HepG2 (cell line): Measurements from ENCODE around the gene LRSAM1. TPM values are rescaled to one million over a fixed set of nuclear protein-coding genes. Genes with fewer than 3 reads are reported as not detected.

Experiments used
- ATAC-seq: fragments of 200-7000 bp; cut with Tn5 transposase; 3 replicates; pipeline ENCODE4 v1.9.1; 2020; ENCODE audit warnings: mild to moderate bottlenecking, moderate library complexity
- BruUV-seq: library from RNA; stranded (reverse); fragments of 400-500 nt; replicated peaks from 2 replicates; lab custom pipeline; 2021; lab: Mats Ljungman, UMichigan
- CTCF ChIA-PET: fragments of 300-600 bp; formaldehyde crosslinking; extraction: SDS; loops from one replicate; lab custom pipeline; 2021; ENCODE audit warnings: low total read pairs, inconsistent platforms, low intra/inter-chr PET ratio; lab: Yijun Ruan, JAX
- POLR2A ChIA-PET: fragments of 350-600 bp; sonication (Branson Sonifier 250); formaldehyde crosslinking; loops from one replicate; lab custom pipeline; 2020; ENCODE audit warnings: antibody characterized with exemption, inconsistent platforms; lab: Yijun Ruan, JAX
- DNase-seq: peaks from one replicate; pipeline ENCODE4 v3.0.0-alpha.2; 2015; ENCODE audit warnings: low spot score
- FAIRE-seq: peaks from 3 replicates; lab custom pipeline; 2011; peaks lifted over from hg19 to GRCh38; lab: Jason Lieb, UNC
- H2AFZ ChIP-seq: one replicate; pipeline ENCODE4 v1.6.1; 2011; ENCODE audit warnings: low read length, inconsistent platforms
- H3K27ac ChIP-seq: fragments of 300-600 bp; 3 replicates; pipeline ENCODE4 v1.8.0; 2011; ENCODE audit warnings: mixed run types, mild to moderate bottlenecking, mixed read lengths, low read length, inconsistent platforms; ENCODE audit not compliant: insufficient read depth; ENCODE audit errors: extremely low read length
- H3K27me3 ChIP-seq, 2 experiments: fragments of 200-600 bp in 1 of 2; 2 replicates in 1 of 2; 3 replicates in 1 of 2; pipeline versions ENCODE4 v1.6.0 to v1.8.0; 2011; ENCODE audit warnings: low read length in 2 of 2, mild to moderate bottlenecking in 2 of 2, moderate library complexity in 2 of 2, inconsistent platforms in 1 of 2; ENCODE audit not compliant: insufficient read depth in 2 of 2, control insufficient read depth in 1 of 2
- H3K36me3 ChIP-seq, 2 experiments: fragments of 200-600 bp in 1 of 2; replicated peaks in 1 of 2; 2 replicates in 1 of 2; 3 replicates in 1 of 2; pipeline versions ENCODE4 v1.5.1 to v1.8.0; 2011; ENCODE audit warnings: low read length in 2 of 2, inconsistent platforms in 1 of 2; ENCODE audit not compliant: insufficient read depth in 2 of 2, control insufficient read depth in 1 of 2
- H3K4me1 ChIP-seq: 2 replicates; pipeline ENCODE4 v1.5.1; 2012; ENCODE audit warnings: low read length, inconsistent platforms; ENCODE audit not compliant: insufficient read depth
- H3K4me2 ChIP-seq: 2 replicates; pipeline ENCODE4 v1.6.0; 2011; ENCODE audit warnings: low read depth, low read length, inconsistent platforms
- H3K4me3 ChIP-seq, 3 experiments: fragments of 200-600 bp in 1 of 3; sonication (generic), shearing (Covaris generic) in 1 of 3; replicated peaks in 1 of 3; 2 replicates each; pipeline ENCODE4 v1.5.1; 2011 to 2016; ENCODE audit warnings: low read length in 3 of 3, inconsistent platforms in 2 of 3, low read depth in 2 of 3, mild to moderate bottlenecking in 2 of 3, control low read depth in 1 of 3, mixed read lengths in 1 of 3; ENCODE audit not compliant: insufficient read depth in 1 of 3
- H3K79me2 ChIP-seq: one replicate; pipeline ENCODE4 v1.6.1; 2011; ENCODE audit warnings: low read length, inconsistent platforms; ENCODE audit not compliant: insufficient read depth
- H3K9ac ChIP-seq: 2 replicates; pipeline ENCODE4 v1.6.0; 2011; ENCODE audit warnings: mild to moderate bottlenecking, low read depth, low read length, inconsistent platforms; ENCODE audit not compliant: insufficient read depth
- H3K9me3 ChIP-seq: 2 replicates; pipeline ENCODE4 v1.5.1; 2012; ENCODE audit warnings: mild to moderate bottlenecking, low read length
- H4K20me1 ChIP-seq: 2 replicates; pipeline ENCODE4 v1.6.0; 2011; ENCODE audit warnings: inconsistent platforms, mild to moderate bottlenecking, low read length, moderate library complexity; ENCODE audit not compliant: insufficient read depth
- CBFB ChIP-seq: sonication (generic); formaldehyde crosslinking; IDR thresholded peaks from 2 replicates; pipeline ENCODE4 v1.4.0; 2020; ENCODE audit warnings: missing genetic modification reagents
- KDM4B ChIP-seq: sonication (generic); formaldehyde crosslinking; IDR thresholded peaks from 2 replicates; pipeline ENCODE4 v1.4.0; 2020; ENCODE audit warnings: missing genetic modification reagents
- MED8 ChIP-seq: sonication (generic); formaldehyde crosslinking; IDR thresholded peaks from 2 replicates; pipeline ENCODE4 v1.8.1; 2023; ENCODE audit warnings: mild to moderate bottlenecking, missing genetic modification reagents; ENCODE audit not compliant: insufficient replicate concordance
- SMARCE1 ChIP-seq: fragments of 450-650 bp; IDR thresholded peaks from 2 replicates; pipeline ENCODE4 v1.6.1; 2017; ENCODE audit warnings: borderline replicate concordance
- ZFP36 ChIP-seq: fragments of 150-350 bp; IDR thresholded peaks from 2 replicates; pipeline ENCODE4 v1.6.1; 2018; ENCODE audit warnings: borderline replicate concordance, low read length, low read depth; ENCODE audit not compliant: partially characterized antibody
- ZNF274 ChIP-seq: sonication (generic); formaldehyde crosslinking; IDR thresholded peaks from 2 replicates; pipeline ENCODE4 v1.5.1; 2020; ENCODE audit warnings: mild to moderate bottlenecking, missing genetic modification reagents
- ZNF354B ChIP-seq: sonication (generic); formaldehyde crosslinking; IDR thresholded peaks from 2 replicates; pipeline ENCODE4 v1.8.0; 2022; ENCODE audit warnings: mild to moderate bottlenecking, missing genetic modification reagents
- ZNF740 ChIP-seq: sonication (generic); formaldehyde crosslinking; IDR thresholded peaks from 2 replicates; pipeline ENCODE4 v1.4.0; 2020; ENCODE audit warnings: missing genetic modification reagents
- ZNF878 ChIP-seq: sonication (generic); formaldehyde crosslinking; IDR thresholded peaks from 2 replicates; pipeline ENCODE4 v1.8.1; 2023; ENCODE audit warnings: mild to moderate bottlenecking, missing genetic modification reagents, moderate library complexity
- WGBS: methylation state at CpG from one replicate; pipeline ENCODE4 v1.1.6; 2017; ENCODE audit warnings: low lambda C conversion rate; 5-methylcytosine and 5-hydroxymethylcytosine counted together
- in situ Hi-C: cut with HindIII; loops from 2 replicates; pipeline ENCODE4 v1.10.0; 2017; ENCODE audit warnings: low pct_unique_long_range_greater_than_20kb; ENCODE audit not compliant: extremely low pct_ligation_motif_present
- intact Hi-C: fragments of 100-400 bp; cut with micrococcal nuclease; formaldehyde crosslinking; loops from one replicate; pipeline ENCODE4 v1.10.0; 2022; ENCODE audit not compliant: unreplicated experiment
- polyA plus RNA-seq, 8 experiments: library from polyadenylated mRNA; depleted of rRNA in 3 of 8; stranded (reverse) in 7 of 8; unstranded in 1 of 8; fragments of >200 nt; fragmentation: Illumina TruSeq in 4 of 8; extraction: Trizol in 4 of 8; gene quantifications; 2 replicates each; pipeline versions ENCODE4 v1.2.1 to v1.2.3, GENCODE V29; 2011 to 2016; ENCODE audit warnings: low read depth in 4 of 8, missing spikeins in 1 of 8, mixed read lengths in 1 of 8; ENCODE audit not compliant: insufficient read depth in 1 of 8
- total RNA-seq, 5 experiments: library from RNA; depleted of rRNA; stranded (reverse); fragments of >200 nt; fragmentation: Illumina TruSeq; extraction: Trizol; gene quantifications; 2 replicates each; pipeline ENCODE4 v1.2.3, GENCODE V29; 2016; ENCODE audit warnings: low read depth in 1 of 5

LRSAM1 gene
- total and polyA plus RNA-seq, 2 of the 13 experiments (the other 11 are each of a cell fraction or from before 2014, with no cell fraction given), result 8.7 to 10.2 TPM

GRCh38 chr9:127430415-127430814 is 20.9 kb upstream of the LRSAM1 start:
- intact Hi-C loops (no loop called here), in situ Hi-C loops (no loop called here)
- DNase-seq (no peak), FAIRE-seq (no peak), ATAC-seq (no peak)
- no peak overlapping the region for H2AFZ ChIP-seq
- no TSS peak for BruUV-seq
- peaks cover 22% of the 10 kb centered on the region for H3K79me2 ChIP-seq
- H3K4me2 ChIP-seq, result no peak overlapping the region
- H3K4me1 ChIP-seq, result peaks cover 15% of the 10 kb centered on the region; the same call in 1 of the 2 replicates
- TF ChIP-seq ZNF274 (no peak), ZNF740 (CRISPR knock-in tag) (no peak), CBFB (no peak), KDM4B (CRISPR knock-in tag) (no peak), ZNF354B (CRISPR knock-in tag) (no peak), MED8 (CRISPR knock-in tag) (no peak), ZNF878 (CRISPR knock-in tag) (no peak), ZFP36 (no peak), SMARCE1 (no peak)
- H3K9ac ChIP-seq, result no peak overlapping the region
- no peak overlapping the region for H3K27ac ChIP-seq
- no peaks in the 10 kb centered on the region for H4K20me1 ChIP-seq
- H3K36me3 ChIP-seq, result peaks cover 23 to 41% of the 10 kb centered on the region in 2 experiments; a peak in 4 of 5 replicates
- ChIA-PET CTCF (no interaction called here), POLR2A (no interaction called here)
- no peak overlapping the region for H3K4me3 ChIP-seq
- no peaks in the 10 kb centered on the region for H3K27me3 ChIP-seq
- no peaks in the 10 kb centered on the region for H3K9me3 ChIP-seq
- WGBS, result 97% methylated on average over 8 of the region's 8 CpGs
